Measurements from ENCODE around the gene DLG2. TPM values are rescaled to one million over a fixed set of nuclear protein-coding genes. Genes with fewer than 3 reads are reported as not detected.
A peak's percentile ranks its signal among the peaks of the same experiment; 100 is the strongest.

The DLG2 gene
- total and polyA plus RNA-seq, 2 of the 4 experiments (the other 2 are of a cell fraction): 0.31 to 0.36 TPM

DNA sequence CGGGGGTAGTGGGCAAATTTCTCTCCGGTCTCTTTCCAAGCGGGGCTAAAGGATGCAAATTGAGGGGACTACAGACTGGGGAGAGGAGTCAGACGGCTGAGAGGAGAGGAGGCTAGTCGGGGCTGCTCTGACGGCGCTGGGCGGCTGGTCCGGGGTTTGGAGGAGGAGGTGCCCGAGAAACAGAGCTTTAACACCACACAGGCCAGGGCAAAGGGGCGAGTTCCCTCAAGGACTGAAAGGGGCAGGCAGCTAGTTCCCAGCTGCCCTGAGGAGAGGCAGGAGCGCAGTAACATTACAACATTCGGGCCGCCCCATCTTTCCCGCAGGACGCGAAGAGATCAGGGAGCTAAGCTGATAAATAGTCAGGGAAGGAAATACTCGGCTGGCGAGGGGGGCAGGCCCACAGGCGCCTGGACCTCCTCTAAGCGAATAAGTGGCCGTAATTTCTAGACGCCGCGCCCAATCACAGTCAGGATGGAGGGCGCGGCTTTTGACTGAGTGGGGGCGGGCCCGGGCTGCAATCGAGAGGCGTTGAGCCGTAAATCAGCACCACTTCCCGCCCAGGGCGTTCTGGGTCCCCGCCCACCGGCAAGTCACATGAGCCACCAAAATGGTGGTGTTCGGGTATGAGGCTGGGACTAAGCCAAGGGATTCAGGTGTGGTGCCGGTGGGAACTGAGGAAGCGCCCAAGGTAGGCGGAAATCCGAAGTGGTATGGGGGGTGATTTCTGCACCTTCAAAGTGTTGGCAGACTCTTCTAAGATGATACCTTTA lies 1.0 kb upstream of the DLG2 start, which contains the start of gene TMEM126B (continued):
- no peak for TF ChIP-seq CHD1 (IDR thresholded peaks at IDR 0.05; ENCODE audit: low read depth, low read length)
- TF ChIP-seq MAZ (IDR thresholded peaks at IDR 0.05; ENCODE audit: borderline replicate concordance, low read depth, low read length): peak; percentile 94

DNA sequence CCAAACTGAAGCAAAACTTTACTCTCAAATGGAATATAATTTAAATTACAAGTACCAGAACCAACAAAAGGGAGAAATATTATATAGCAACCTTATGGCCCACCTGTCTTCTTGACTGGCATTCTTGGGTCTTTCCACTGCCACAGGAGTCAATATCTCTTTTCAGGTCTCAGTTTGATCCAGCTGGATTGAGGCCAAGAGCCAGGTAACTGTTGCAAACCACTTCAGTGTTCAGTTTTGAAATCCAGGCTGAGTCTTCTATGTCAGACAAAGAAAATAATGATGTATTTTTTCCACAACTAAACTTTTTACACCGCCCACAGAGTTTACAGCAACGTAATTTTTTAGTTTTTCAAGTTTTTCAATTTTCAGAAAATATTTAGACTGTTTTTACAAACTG lies 648 bp downstream of the DLG2 start:
- Histone ChIP-seq H4K5ac (ENCODE audit: low read depth, low read length) (no peak overlapping the region), H2AK5ac (ENCODE audit: low read depth, low read length) (no peak overlapping the region), H2BK5ac (ENCODE audit: low read depth, low read length, poor library complexity, severe bottlenecking) (no peak overlapping the region), H3K4me1 (ENCODE audit: control insufficient read depth, insufficient read depth, low read length) (peaks cover 2% of the 10 kb centered on the region), H2BK15ac (ENCODE audit: low read depth, low read length) (no peak overlapping the region), H4K8ac (ENCODE audit: low read depth in 2 of 2, low read length in 2 of 2) (peak overlapping the region in 1 of 2 experiments; percentile 30; a peak in 1 of 4 replicates), H2AK9ac (replicated peaks; ENCODE audit: low read depth, low read length, poor library complexity) (no peak overlapping the region), H3K27ac (ENCODE audit: insufficient read depth, low read length) (peak overlapping the region; percentile 72; the same call in 1 of the 2 replicates), H4K20me1 (ENCODE audit: insufficient read depth, low read length) (no peaks in the 10 kb centered on the region), H3K27me3 (ENCODE audit: control insufficient read depth, insufficient read depth, low read length) (no peaks in the 10 kb centered on the region), H3K4me3 (ENCODE audit: insufficient read depth, low read depth, low read length) (no peak overlapping the region), H2BK20ac (ENCODE audit: low read depth, low read length) (no peak overlapping the region), H2BK120ac (ENCODE audit: low read depth, low read length) (no peak overlapping the region), H3K14ac (replicated peaks; ENCODE audit: low read depth, low read length) (0 out of 2 replicates have a peak overlapping the region, but pooled peaks have one; percentile 33), H3K4ac (ENCODE audit: low read depth, low read length) (0 out of 2 replicates have a peak overlapping the region, but pooled peaks have one; percentile 16), H3K79me1 (ENCODE audit: low read depth in 1 of 2, low read length in 2 of 2) (peaks cover 4 to 30% of the 10 kb centered on the region in 2 experiments; a peak in 2 of 4 replicates), H3K56ac (ENCODE audit: extremely low read depth, insufficient read depth, low read length) (no peak overlapping the region), H3K23ac (ENCODE audit: low read depth, low read length) (peak overlapping the region; percentile 89), H3K4me2 (ENCODE audit: low read depth, low read length) (peak overlapping the region; percentile 90), H3K9ac (ENCODE audit: low read depth, low read length) (0 out of 2 replicates have a peak overlapping the region, but pooled peaks have one; percentile 30), H3K9me1 (ENCODE audit: insufficient read depth, low read length) (no peaks in the 10 kb centered on the region), H3K36me3 (ENCODE audit: control insufficient read depth, insufficient read depth, low read length) (0 out of 2 replicates have a peak, but pooled peaks cover 2% of the 10 kb centered on the region), H4K91ac (ENCODE audit: insufficient read depth, low read depth, low read length) (peak overlapping the region; percentile 54), H2AFZ (replicated peaks; ENCODE audit: low read length, poor library complexity) (no peak overlapping the region), H3K18ac (ENCODE audit: low read depth, low read length) (peak overlapping the region; percentile 50; the same call in 1 of the 2 replicates), H3K9me3 (ENCODE audit: control insufficient read depth, insufficient read depth, low read length) (no peaks in the 10 kb centered on the region)
- intact Hi-C loops (cut with micrococcal nuclease): no loop called here
- POLR2A ChIA-PET (ENCODE audit: unreplicated experiment): no interaction called here
- CTCF ChIA-PET: no interaction called here
- dilution Hi-C loops (cut with HindIII; ENCODE audit: low sequenced_read_pairs, unreplicated experiment): no loop called here
- in situ Hi-C loops (cut with MboI; ENCODE audit: low sequenced_read_pairs): no loop called here
- DNase-seq: no peak
- TF ChIP-seq FOS (IDR thresholded peaks at IDR 0.05; ENCODE audit: low read depth, low read length) (no peak), RAD21 (IDR thresholded peaks at IDR 0.05; ENCODE audit: low read length) (no peak), SMC3 (IDR thresholded peaks at IDR 0.05; ENCODE audit: low read depth, low read length) (no peak), MAFK (IDR thresholded peaks at IDR 0.05; ENCODE audit: low read depth, low read length) (no peak), RCOR1 (IDR thresholded peaks at IDR 0.05; ENCODE audit: insufficient replicate concordance, low read length) (no peak), MXI1 (IDR thresholded peaks at IDR 0.05; ENCODE audit: borderline replicate concordance, low read depth, low read length) (no peak)
- TF ChIP-seq, protein P1, sequence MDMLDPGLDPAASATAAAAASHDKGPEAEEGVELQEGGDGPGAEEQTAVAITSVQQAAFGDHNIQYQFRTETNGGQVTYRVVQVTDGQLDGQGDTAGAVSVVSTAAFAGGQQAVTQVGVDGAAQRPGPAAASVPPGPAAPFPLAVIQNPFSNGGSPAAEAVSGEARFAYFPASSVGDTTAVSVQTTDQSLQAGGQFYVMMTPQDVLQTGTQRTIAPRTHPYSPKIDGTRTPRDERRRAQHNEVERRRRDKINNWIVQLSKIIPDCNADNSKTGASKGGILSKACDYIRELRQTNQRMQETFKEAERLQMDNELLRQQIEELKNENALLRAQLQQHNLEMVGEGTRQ (IDR thresholded peaks at IDR 0.05; ENCODE audit: low read depth, low read length): no peak
- no TSS peak for BruUV-seq (replicated peaks)
- WGBS, 2 experiments (ENCODE audit: extremely low coverage in 2 of 2, insufficient read length in 1 of 2): no CpG with 5 or more reads among the region's 2 CpGs
- ATAC-seq (ENCODE audit: low read depth): no peak

Data from IMR-90 (cell line).